HUES64 (cell line): Measurements from ENCODE around the gene TFEB.

Experiments
- H3K27ac ChIP-seq: 2 replicates; pipeline ENCODE4 v1.7.0; 2013; ENCODE audit warnings: low read depth, low read length, inconsistent platforms
- H3K27me3 ChIP-seq: 2 replicates; pipeline ENCODE4 v1.6.1; 2013; ENCODE audit warnings: mild to moderate bottlenecking, low read length; ENCODE audit not compliant: insufficient read depth
- H3K36me3 ChIP-seq: 2 replicates; pipeline ENCODE4 v1.6.1; 2013; ENCODE audit warnings: mild to moderate bottlenecking, low read length; ENCODE audit not compliant: insufficient read depth
- H3K4me1 ChIP-seq: 2 replicates; pipeline ENCODE4 v1.6.1; 2013; ENCODE audit warnings: mild to moderate bottlenecking, low read length, moderate library complexity; ENCODE audit not compliant: insufficient read depth
- H3K4me3 ChIP-seq: 2 replicates; pipeline ENCODE4 v1.5.1; 2013; ENCODE audit warnings: mild to moderate bottlenecking, low read length, moderate library complexity
- H3K9ac ChIP-seq: 2 replicates; pipeline ENCODE4 v1.6.1; 2013; ENCODE audit warnings: mild to moderate bottlenecking, low read depth, low read length
- H3K9me3 ChIP-seq: 2 replicates; pipeline ENCODE4 v1.6.1; 2013; ENCODE audit warnings: low read depth, low read length; ENCODE audit not compliant: insufficient read depth
- WGBS: fragments of 150-250, 120-280 bp; methylation state at CpG from one replicate; pipeline ENCODE4 v1.1.7; 2013; ENCODE audit warnings: missing lambda C conversion rate; 5-methylcytosine and 5-hydroxymethylcytosine counted together

Gene TFEB

DNA sequence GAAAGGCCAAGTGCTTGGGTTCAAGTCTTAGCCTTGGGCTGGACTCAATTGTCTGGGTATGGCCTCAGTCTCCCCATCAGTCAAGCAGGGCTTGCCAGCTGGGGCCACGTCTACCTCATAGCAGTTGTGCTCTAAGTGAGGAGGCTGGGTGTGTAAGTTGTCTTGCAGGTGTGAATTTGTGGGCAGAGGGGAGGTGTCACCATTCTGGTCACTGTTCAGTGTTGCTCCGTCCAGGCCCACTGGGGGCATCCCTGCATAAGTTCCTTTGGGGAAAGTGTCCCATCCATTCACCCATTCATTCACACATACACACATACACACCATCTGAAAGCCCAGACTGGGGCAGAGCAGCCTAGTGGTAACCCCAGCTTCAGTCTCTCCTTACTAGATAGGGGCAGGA is 36.3 kb downstream of the TFEB start:
- WGBS: 86% methylated on average over 2 of the region's 2 CpGs
- H3K9ac ChIP-seq: no peak overlapping the region
- no peak overlapping the region for H3K27ac ChIP-seq
- H3K4me3 ChIP-seq: no peak overlapping the region
- peaks cover 6% of the 10 kb centered on the region; the same call in 1 of the 2 replicates for H3K4me1 ChIP-seq
- H3K9me3 ChIP-seq: no peaks in the 10 kb centered on the region
- H3K36me3 ChIP-seq: no peaks in the 10 kb centered on the region
- no peaks in the 10 kb centered on the region for H3K27me3 ChIP-seq

DNA sequence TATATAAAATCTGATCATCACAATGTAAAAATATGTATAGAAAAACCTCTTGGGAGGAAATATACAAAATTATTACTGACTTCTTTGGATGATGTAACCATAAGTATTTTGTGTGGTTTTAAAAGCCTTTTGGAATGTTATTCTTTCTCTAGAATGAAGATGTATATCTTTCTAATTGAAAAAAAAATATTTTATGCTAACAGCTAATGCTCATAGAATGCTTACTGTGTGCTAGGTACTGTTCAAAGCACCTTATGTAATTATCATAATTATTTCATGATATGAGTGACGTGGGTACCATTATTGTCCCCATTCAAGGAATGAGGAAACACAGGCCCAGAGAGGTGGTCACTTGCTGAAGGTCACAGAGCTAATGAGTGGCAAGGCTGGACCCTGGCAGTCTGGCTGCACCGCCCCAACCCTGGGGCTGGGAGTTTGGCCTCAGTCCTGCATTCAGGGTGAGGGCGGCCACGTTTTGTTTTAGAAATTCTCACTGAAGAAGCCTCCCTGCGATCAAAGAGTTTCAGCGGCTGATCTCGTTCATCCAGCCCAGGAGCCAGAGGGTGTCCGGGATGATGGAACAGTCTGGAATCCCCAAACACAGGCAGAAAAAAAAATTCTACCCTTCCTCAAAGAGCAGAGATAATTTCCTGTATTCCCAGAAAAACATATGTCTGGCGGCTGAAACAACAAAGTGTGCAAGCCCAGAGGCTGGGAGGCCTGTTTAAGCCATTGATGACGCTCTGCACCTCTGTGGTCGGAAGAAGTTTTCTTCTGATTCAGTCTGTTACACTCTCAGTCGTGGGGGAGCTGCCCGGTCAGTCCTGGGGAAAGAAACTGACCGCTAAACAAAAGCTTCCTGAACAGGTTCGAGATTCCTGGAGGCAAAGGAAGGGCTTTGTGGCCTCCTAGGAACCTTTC is 37.3 kb downstream of the TFEB start:
- Histone ChIP-seq H3K36me3 (no peaks in the 10 kb centered on the region), H3K4me3 (no peak overlapping the region), H3K4me1 (peaks cover 6% of the 10 kb centered on the region; the same call in 1 of the 2 replicates), H3K27me3 (no peaks in the 10 kb centered on the region), H3K9me3 (no peaks in the 10 kb centered on the region), H3K27ac (no peak overlapping the region), H3K9ac (no peak overlapping the region)
- WGBS: 82% methylated on average over 15 of the region's 15 CpGs

DNA sequence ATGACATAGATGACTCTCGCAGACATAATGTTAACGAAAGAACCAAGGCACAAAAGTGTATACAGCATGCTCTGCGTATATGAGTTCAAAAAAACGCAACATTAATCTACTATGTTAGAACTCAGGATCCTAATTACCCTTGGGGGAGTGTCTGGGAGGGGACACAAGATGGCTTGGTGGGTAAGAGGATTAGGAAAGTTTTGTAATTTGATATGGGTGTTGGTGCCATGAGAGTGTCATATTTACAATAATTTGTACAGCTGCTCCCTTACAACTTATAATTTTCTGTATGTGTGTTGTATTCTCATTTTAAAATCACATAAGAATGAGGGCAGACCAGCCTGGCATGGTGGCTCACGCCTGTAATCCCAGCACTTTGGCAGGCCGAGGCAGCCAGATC is 38.6 kb downstream of the TFEB start:
- Histone ChIP-seq H3K4me3 (no peak overlapping the region), H3K36me3 (no peaks in the 10 kb centered on the region), H3K27me3 (no peaks in the 10 kb centered on the region), H3K9ac (no peak overlapping the region), H3K27ac (no peak overlapping the region), H3K9me3 (no peaks in the 10 kb centered on the region), H3K4me1 (peaks cover 6% of the 10 kb centered on the region; the same call in 1 of the 2 replicates)
- 95% methylated on average over 6 of the region's 6 CpGs for WGBS

DNA sequence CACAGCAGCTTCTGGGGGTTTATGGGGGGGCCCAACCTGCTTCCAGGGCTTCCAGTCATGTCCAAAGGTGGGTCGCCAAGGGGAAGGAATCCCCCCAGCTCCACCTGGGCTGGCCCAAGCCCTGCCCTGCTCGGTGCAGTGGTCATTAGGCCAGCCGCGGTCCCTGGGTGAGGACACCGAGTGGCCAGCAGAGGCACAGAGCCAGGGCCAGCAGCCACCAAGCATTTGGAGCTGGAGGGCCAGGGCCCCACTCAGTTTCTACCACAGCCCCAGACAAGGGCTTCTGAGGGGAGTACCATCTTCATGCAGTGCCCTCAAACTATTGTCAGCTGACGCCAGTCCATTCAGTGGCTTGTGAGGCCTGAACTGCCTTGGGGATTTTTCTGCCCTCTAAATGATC is 39.6 kb downstream of the TFEB start:
- WGBS: 82% methylated on average over 6 of the region's 6 CpGs
- H3K27ac ChIP-seq: no peak overlapping the region

DNA sequence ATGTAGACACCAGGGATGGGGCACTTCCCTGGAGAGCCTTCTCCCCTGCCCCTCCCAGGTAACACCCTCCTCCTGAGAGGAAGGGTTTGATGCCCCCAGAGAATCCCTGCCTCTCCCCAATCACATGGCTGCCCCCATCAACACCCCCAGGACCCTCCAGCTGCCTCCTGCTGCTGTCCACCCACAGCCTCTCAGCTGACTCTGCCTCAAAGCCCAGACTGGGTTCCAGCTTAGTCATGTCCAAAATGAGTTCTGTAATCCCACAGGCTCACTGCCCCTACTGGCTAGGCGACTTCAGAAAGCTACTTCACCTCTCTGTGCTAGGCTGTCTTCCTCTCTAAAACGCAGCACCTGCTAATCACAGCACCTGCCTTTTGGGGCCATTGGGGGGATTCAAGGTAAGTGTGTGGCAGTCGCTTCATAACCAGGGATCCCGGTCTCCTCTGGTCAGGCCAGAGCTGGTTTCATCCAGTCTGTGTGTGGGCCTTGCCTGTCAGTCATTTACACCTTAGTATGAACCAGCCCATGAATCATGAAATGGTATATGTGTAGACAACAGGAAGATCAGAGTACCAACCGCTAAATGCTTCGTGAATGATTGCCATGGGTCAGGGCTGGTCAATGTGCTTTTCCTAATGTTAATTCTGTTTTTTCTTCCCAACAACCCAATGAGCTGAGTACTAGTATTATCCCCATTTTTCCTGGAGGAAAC is 40.4 kb downstream of the TFEB start:
- H3K4me3 ChIP-seq: no peak overlapping the region
- 85% methylated on average over 6 of the region's 6 CpGs for WGBS
- H3K9me3 ChIP-seq: no peaks in the 10 kb centered on the region
- no peaks in the 10 kb centered on the region for H3K27me3 ChIP-seq
- H3K27ac ChIP-seq: no peak overlapping the region
- no peaks in the 10 kb centered on the region for H3K36me3 ChIP-seq
- no peak overlapping the region for H3K9ac ChIP-seq
- H3K4me1 ChIP-seq: no peaks in the 10 kb centered on the region

More for the DNA sequence above, 39.6 kb downstream of the TFEB start:
- H3K4me1 ChIP-seq: peaks cover 5% of the 10 kb centered on the region; the same call in 1 of the 2 replicates
- H3K36me3 ChIP-seq: no peaks in the 10 kb centered on the region
- H3K4me3 ChIP-seq: no peak overlapping the region
- no peak overlapping the region for H3K9ac ChIP-seq
- no peaks in the 10 kb centered on the region for H3K27me3 ChIP-seq
- no peaks in the 10 kb centered on the region for H3K9me3 ChIP-seq

DNA sequence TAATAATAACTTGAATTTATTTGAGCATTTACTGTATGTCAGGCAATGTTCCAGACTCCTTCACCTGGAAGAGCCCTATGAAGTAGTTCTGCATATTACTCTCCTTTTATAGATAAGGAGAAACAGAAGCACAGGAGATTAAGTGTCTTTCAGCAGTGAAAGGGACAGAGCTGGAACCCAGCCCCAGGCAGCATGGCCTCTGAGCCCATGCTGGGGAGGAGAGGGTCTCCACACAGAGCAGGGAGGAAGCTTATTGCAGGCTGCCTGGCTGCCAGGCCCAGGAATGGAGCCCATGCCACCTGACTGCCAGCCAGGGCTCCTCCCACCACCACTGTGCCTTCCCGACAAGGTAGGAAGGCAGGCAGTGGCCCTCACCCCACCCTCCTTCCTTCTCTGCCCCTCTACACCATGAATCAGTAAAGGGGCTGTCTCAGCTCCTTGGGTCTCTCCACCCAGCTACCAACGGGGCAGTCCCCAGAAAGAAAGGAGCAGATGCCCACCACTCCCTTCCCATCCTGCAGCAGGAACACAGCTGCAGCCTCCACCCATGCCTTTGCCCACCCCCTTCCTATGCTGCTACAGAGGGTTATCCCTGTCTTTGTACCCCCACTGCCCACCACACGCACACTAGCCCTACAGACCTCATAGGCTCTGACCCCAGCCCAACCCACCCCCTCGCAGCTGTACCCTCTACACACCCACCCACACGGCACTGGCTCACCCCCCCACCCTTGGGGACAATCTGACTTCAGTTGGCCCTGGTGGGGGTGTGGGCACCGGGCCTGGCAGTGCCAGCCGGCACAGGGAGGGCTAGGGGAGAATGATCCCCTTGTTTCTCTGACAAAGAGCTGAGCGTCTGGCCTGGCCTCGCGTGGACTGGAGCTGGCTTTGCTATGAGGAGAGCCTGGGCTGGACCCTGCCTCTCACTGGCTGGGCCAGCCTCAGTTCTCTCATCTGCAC is 41.8 kb downstream of the TFEB start:
- 82% methylated on average over 9 of the region's 10 CpGs for WGBS
- no peaks in the 10 kb centered on the region for H3K27me3 ChIP-seq

DNA sequence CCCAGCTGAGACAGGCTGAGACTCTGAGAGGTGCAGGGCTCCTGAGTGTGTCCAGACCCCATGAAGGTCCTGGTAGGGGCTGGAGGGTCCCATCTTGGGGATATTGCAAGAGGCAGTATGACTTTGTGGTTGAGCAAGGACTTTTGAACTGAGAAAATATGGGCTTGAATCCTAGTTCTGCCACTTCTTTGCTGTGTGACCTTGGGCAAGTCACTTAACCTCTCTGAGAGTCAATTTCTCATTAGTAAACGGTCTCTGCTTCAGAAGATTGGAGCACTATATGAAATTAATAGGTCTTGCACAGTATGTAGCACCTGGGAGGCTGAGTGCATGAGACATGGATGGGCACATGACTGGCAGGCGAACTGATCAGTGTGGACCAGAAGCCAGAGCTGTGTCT is 42.7 kb downstream of the TFEB start:
- Histone ChIP-seq H3K27ac (no peak overlapping the region), H3K4me1 (peaks cover 7% of the 10 kb centered on the region; the same call in 1 of the 2 replicates), H3K9ac (no peak overlapping the region), H3K9me3 (no peaks in the 10 kb centered on the region), H3K27me3 (no peaks in the 10 kb centered on the region), H3K4me3 (no peak overlapping the region), H3K36me3 (no peaks in the 10 kb centered on the region)
- WGBS: 92% methylated on average over 2 of the region's 2 CpGs

More for the DNA sequence above, 41.8 kb downstream of the TFEB start:
- Histone ChIP-seq H3K4me1 (no peaks in the 10 kb centered on the region), H3K9me3 (no peaks in the 10 kb centered on the region), H3K4me3 (no peak overlapping the region), H3K9ac (no peak overlapping the region), H3K36me3 (no peaks in the 10 kb centered on the region), H3K27ac (no peak overlapping the region)

DNA sequence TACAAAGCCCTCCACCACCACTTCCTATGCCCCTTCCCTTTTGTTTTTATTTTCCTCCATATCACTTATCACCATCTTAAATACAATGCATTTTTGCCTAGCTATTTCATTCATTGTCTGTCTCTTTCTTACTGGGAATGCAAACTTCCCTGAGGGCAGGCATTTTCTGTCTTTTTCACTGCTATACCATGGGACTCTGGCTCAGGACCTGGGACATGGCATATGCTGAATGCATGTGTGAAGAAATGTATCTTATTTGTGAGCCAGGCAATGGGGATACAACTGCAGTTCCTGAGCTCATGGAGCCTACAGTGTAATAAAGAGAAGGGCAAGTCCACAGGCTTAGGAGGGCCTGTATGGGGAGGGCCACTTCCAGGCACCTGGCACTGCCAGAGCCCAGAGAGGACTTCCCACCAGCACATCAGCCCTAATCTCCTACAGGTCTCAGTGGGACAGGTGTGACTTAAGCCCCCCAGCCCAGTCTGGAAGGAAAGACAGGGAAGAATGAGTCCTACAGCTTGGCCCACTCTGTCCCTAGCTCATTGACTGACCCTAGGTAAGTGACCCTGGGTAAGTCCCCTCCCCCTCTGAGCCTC is 43.2 kb downstream of the TFEB start:
- Histone ChIP-seq H3K9me3 (no peaks in the 10 kb centered on the region), H3K27ac (no peak overlapping the region), H3K4me3 (no peak overlapping the region), H3K9ac (no peak overlapping the region), H3K4me1 (peaks cover 9% of the 10 kb centered on the region; the same call in 1 of the 2 replicates), H3K36me3 (no peaks in the 10 kb centered on the region), H3K27me3 (no peaks in the 10 kb centered on the region)

DNA sequence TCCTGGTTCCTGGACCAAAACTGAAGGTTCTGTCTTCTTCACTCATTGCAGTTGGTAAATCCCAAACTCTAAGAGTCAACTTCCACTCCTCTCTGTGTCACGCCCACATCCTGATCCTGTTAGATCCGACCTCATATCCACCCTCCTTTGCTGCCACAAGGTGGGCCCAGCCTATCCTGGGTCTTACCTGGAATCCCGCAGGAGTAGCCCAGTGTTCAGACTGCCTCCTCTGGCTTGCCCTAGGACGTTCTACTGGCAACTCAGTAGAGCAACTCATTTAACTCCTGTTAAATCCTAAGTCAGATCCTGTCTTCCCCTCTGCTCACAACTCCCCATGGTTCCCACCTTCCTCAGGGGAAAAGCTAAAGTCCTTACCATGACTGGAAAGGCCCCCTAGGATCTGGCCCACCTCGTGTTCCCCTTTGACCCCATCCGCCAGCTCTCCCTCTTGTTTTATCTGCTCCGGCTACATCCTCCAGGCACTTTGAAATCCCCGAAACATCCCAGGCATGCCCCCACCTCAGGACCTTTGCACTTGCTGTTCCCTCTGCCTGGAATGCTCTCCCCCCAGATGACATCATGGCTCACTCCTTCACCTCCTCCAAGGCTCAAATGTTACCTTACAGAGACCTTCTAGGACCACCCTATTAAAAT is 43.9 kb downstream of the TFEB start:
- H3K27me3 ChIP-seq: no peaks in the 10 kb centered on the region
- peaks cover 9% of the 10 kb centered on the region; the same call in 1 of the 2 replicates for H3K4me1 ChIP-seq
- H3K27ac ChIP-seq: no peak overlapping the region
- H3K36me3 ChIP-seq: no peaks in the 10 kb centered on the region
- no peak overlapping the region for H3K9ac ChIP-seq
- no peaks in the 10 kb centered on the region for H3K9me3 ChIP-seq
- H3K4me3 ChIP-seq: no peak overlapping the region
- WGBS: 76% methylated on average over 8 of the region's 8 CpGs
